GM18909 (cell line): ENCODE results near the gene IRAK1BP1.
"Not testable (repeated sequence)": the region's sequence is repeated elsewhere in the genome, so short reads cannot be mapped to it uniquely, and the experiment has no call there.

ENCODE experiments used
- ATAC-seq: cut with Tn5 transposase; IDR thresholded peaks from one replicate; pipeline ENCODE4 v1.9.1; 2021; ENCODE audit warnings: mild to moderate bottlenecking; ENCODE audit not compliant: unreplicated experiment, poor library complexity

The IRAK1BP1 gene

DNA sequence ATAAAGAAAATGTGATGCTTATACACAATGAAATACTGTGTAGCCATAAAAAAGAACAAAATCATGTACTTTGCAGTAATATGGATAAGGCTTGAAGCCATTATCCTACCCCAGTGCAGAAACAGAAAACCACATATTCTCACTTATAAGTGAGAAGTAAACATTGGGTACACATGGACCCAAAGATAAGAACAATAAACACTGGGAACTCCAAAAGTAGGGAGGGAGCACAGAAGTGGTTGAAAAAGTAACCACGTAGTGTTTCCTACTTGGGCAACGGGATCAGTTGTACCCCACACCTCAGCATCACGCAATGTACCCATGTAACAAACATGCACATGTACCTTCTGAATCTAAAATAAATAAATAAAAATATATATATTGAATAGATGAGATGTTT lies 8.2 kb downstream of the IRAK1BP1 start:
- ATAC-seq, result no peak

DNA sequence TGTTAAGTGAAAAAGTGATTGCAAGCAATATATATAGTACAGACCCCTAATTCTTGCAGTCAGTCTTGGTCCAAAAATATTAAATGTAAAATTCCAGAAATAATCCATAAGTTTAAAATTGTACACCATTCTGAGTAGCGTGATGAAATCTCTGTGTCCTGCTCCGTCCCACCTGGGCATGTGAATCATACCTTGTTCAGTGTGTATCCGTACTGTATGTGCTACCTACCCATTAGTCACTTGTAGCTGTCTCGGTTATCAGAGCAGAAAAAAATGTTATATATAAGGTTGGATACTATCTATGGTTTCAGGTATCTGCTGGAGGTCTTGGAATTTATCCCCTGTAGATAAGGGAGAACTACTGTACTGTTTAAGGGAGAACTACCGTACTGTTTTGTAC lies 16.3 kb downstream of the IRAK1BP1 start:
- ATAC-seq, result no peak

DNA sequence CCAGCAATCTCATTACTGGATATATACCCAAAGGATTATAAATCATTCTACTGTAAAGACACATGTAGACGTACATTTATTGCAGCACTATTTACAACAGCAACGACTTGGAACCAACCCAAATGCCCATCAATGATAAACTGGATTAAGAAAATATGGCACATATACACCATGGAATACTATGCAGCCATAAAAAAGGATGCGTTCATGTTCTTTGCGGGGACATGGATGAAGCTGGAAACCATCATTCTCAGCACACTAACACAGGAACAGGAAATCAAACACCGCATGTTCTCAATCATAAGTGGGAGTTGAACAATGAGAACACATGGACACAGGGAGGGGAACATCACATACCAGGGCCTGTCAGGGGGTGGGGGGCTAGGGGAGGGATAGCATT lies 22.6 kb downstream of the IRAK1BP1 start:
- not testable (repeated sequence) for ATAC-seq

DNA sequence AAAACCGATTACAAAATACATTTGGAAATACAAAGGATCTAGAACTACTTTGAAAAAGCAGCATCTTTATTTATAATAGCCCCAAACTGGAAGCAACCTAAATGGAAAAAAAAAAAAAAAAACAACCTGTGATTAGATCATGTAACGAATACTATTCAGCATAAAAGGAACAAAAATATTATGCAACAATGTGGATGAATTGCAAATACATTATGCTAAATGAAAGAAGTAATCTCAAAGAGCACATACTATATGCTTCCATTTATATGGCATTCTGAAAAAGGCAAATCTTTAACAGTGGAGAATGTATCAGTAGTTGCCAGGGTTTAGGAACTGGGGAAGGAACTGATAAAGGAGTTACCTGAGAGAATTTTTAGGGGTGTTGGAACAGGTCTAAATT lies 28.9 kb downstream of the IRAK1BP1 start:
- no peak for ATAC-seq

DNA sequence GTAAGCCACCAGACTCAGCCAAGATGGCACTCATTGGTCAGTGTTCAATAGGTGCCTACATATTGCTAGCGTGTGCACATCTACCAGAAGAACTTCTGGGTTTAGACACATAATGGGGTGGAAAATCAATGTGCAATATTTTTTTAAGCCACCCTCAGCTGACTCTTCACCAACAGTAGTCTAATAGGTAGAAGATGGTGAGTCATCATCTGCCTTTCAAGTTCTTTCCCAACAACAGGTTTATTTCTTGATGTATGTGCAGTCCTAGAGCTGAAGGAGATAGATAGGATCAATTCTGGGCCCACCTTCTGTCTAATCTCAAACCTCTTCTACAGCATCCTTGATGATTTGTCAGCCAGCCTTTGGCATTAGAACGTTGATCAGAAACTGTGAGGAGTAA lies 41.3 kb downstream of the IRAK1BP1 start:
- no peak for ATAC-seq

DNA sequence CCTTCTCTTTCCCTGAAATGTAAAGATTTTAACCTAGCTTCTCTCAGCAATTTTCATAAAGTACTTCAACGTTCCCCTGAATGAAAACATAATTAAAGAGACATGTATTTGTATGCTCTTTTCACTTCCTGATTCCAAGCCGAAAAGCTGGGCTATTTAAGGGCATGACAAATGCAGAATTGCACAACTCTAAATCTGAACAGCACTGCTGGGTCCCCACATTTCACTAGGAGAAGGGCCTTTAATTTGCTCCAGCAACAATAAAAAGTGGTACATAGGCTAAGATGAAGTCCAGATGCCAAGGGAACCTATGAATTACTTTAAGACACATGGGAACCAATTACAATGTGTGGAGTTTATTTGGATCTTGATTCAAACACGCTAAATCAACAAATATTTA lies 42.0 kb downstream of the IRAK1BP1 start:
- no peak for ATAC-seq

DNA sequence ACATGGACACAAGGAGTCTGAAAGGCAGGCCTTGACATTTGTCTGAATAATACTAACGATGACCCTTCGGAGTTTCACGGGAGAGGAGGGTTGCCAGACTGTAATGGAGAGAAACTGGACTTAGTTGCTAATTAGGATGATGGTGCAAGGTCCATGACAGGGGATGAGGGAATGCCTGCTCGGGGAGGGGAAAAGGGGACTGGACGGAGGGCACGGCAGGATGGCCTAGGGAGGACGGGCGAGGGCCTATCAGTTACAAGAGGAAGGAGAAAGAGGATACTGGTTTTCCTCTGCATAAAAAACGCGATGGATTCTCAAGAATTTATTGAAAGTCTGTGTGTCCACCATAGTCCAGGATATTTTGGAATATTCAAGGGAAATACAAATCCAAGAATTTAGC lies 42.7 kb downstream of the IRAK1BP1 start:
- ATAC-seq, result no peak

DNA sequence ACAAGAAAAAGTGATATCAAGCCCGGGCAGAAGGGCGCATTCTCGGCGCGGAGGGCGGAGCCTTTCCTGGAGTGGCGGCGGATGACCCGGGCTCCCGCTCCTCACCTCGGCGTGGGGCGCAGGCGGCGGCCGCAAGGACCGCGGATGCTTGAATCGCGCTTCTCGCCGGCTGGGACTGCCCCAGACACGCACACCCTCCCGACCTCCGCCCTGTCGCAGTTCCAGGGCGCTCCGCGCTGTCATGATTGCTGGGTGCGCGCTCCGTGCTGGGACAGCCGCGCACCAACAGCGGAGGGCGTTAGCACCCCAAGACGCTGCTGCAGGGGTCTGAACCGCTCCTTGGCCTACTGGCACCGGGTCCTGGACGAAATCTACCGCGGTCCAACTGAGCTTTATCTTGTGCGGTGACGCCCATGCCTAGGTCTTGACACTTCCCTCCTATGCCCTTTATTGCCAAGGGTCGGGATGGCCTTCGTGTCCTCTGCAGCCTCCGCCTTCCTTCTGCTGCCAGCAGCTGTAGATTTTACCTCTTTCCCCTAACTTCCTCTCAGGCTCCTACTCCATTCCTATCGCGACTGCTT lies 43.3 kb downstream of the IRAK1BP1 start:
- ATAC-seq, result peak; percentile 75

DNA sequence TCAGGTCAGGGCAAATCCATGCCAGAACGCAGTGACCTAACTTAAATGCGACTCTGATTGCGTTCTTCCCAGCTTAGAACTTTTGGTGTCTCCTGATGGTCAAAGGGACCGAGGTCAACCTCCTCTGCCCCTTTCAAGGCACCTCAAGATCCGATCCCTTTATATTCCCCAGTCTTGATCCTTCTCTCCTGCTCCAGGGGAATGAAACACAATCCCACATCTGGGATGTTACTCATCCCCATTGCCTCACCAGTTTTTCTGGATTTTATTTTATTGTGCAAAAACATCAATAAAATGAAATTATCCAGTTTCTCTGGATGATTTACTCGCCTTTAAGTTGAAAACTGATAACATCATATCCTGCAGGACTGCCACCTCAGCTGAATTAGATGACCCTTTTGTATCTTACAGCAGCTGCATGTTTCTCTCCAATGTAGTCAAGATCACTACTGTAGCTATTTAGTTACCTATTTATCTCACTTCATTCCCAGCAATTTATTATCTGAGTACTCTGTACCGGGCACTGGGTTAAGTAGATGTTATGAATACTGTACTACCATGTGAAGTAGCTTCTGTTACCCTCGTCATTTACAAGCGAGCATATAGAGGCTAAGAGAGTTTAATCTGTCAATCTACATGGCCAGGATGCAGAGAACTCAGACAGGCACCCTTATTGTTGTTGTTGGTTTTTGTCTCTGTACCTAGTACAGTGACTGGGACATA lies 44.0 kb downstream of the IRAK1BP1 start:
- ATAC-seq, result no peak

DNA sequence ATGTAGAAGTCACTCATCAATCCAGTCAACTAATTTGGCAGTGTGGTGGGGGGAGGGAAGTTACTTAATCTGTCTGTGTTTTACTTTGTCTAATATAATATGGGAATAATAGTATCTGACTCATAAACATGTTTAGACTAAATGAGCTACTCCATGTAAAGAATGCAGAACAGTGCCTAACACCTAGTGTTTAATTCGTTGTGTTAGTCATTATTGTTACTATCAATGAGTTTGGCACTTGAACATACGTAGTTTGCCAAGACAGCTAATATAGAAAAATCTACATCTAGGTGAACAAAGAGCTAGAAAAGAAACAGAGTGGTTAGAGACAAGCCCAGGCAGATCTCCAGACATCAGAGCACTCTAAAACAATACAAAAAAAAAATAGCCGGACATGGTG lies 49.1 kb downstream of the IRAK1BP1 start:
- ATAC-seq, result no peak

DNA sequence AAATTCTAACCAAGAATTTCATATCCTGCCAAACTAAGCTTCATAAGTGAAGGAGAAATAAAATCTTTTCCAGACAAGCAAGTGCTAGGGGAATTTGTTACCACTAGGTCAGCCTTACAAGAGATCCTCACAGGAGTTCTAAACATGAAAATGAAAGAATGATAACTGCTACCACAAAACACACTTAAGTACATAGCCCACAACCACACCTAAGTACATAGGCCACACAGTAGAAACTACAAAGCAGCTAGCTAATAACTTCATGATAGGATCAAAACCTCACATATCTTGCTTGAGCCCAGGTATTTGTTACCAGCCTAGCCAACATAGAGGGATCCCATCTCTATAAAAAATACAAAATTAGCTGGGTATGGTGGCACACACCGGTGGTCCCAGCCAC lies 50.4 kb downstream of the IRAK1BP1 start:
- ATAC-seq, result no peak

DNA sequence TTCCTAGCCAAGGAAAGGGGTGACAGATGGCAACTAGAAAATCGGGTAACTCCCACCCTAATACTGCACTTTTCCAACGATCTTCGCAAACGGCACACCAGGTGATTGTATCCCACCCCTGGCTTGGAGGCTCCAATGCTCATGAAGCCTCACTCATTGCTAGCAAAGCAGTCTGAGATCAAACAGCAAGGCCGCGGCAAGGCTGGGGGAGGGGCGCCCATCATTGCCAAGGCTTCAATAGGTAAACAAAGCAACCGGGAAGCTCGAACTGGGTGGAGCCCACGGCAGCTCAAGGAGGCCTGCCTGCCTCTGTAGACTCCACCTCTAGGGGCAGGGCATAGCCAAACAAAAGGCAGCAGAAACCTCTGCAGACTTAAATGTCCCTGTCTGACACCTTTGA lies 53.8 kb downstream of the IRAK1BP1 start:
- ATAC-seq, result not testable (repeated sequence)

DNA sequence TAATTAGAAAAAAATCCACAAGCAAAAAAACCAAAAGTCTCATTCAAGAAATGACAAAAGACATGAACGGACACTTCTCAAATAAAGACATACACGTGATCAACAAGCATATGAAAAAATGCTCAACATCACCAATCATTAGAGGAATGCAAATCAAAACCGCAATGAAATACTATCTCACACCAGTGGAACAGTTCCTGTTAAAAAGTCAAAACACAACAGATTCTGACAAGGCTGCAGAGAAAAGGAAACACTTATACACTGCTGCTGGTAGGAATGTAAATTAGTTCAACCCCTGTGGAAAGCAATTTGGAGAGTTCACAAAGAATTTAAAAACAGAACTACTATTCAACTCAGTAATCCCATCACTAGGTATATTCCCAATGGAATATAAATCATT lies 58.0 kb downstream of the IRAK1BP1 start:
- ATAC-seq, result no peak

DNA sequence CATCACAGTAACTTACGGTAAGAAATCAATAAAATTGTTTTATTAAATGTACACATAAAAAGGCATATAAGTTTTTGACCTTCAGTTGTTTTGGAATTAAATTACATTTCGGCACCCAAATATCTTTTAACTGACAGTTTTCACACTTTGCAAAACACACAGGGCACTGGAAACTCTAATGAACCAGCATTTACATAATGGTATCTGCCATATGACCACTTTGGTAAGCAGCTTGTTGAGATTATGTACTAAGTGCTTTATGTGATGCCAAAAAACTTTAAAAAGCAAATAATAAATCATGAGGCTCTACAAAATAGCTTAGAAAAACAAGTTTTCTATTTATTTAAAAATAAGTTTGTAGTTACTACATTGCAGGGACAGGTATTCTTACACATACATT lies 68.2 kb downstream of the IRAK1BP1 start:
- no peak for ATAC-seq

DNA sequence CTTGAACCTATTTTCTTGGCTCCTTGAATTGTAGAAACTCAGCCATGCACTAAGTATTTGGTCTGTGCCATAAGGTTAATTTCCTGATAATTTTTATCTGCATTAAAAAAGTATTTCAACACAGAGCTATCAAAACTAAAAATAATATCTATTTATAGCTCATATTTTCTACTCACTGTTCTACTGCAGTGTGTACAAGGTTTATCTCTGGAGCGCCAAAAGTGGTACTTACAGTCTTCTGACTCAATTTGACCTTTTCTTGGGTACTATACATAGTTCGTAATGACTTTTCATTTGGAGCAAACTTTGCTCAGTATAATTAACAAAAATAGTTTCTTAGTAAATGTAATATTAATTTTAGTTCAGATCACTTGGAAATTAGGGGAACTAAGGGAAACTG lies 69.2 kb downstream of the IRAK1BP1 start:
- ATAC-seq, result no peak

DNA sequence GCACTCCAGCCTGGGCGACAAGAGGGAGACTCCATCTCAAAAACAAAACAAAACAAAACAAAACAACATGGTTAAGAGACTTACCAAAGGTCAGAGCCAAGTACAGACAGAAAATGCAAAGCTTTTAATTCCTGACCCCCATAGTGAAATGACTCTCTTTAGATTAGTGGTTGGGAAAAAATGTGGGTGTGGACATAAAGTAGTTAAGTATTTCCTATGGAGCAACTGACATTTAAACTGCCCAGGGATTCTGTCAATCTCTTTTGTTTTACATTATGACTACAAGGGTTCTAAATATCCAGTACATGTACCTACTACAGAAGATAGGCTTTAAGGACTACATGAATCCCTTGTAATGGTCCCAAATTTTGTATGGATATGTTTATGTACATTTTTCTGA lies 75.1 kb downstream of the IRAK1BP1 start:
- ATAC-seq, result no peak

DNA sequence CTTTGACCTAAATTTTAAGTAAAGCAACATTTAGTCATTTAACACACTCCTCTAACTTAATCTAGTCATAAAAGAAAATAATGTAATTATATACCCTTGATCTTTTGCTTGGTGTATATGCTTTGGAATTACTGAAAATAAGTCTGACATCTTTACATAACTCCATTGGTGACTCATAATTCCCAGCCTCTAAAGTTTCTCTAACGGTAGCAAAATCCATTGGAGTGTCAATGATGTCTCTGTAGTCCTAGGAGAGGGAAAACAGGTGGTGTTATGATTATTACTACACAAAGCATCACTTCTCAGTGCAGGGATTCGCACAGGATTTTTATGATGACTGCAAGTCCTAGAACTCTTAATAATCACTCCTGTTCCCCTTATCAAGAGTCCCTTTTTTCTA lies 80.2 kb downstream of the IRAK1BP1 start:
- ATAC-seq, result no peak

DNA sequence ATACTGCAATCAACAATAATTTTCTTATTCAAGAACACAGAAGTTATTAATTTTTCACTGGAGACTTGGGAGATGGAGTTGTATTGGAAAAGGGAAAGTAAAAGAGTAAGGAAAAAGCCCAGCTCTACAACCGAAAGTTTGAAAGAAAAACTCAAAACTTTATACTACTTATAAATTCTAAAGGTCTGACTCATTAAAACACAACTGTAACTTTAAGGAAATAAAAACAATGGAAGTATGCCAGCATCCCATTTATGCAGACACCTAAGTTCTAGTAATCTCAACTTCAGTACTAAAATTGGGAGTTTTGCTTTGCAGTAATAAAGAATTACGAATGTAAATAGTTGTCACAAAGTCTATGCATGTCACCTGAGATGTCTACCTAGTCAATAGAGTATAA lies 80.6 kb downstream of the IRAK1BP1 start:
- no peak for ATAC-seq

DNA sequence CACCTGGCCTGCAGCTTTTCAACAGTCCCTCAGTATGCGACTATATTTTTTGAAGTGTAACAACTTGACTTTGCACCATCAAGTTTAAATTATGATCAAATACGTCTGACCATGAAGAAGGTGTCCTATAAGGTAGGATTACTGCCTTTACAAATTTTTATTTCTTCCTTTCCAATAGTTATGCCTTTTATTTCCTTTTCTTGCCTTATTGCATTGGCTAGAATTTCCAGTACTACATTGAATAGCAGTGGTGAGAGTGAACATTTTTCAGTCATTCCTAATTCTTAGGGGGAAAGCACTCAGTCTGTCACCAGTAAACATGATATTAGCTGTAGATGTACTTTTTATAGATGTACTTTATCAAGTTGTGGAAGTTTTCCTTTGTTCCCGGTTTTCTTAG lies 81.4 kb downstream of the IRAK1BP1 start:
- ATAC-seq, result no peak

DNA sequence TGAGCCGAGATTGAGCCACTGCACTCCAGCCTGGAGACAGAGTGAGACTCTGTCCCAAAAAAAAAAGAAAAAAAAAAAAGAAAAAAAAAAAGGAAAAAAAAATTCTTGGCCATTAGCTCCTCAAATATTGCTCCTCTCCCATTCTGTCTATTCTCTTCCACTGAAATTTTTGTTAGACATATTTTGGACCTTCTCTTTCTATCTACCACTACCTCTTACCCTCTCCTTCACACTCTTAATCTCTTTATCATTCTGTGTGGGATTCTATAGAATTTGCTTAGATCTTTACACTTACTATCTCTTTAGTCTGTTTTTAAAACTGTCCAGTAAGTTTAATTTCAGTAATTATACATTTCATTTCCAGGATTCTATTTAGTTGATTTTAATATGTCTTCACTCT lies 85.0 kb downstream of the IRAK1BP1 start:
- no peak for ATAC-seq
